Gastrocnemius medialis (tissue), 4 donors: ENCODE results near the gene ABLIM3.

Experiments
- POLR2A ChIP-seq, 2 donors: fragments of 450-650 bp; IDR thresholded peaks; one replicate each; pipeline ENCODE4 v1.6.1; 2017; ENCODE audit warnings: antibody characterized with exemption in 2 of 2, mild to moderate bottlenecking in 2 of 2, moderate library complexity in 2 of 2
- TF ChIP-seq, protein P1 (sequence below), 5 experiments: fragments of 450-650 bp in 3 of 5; fragments of 200-600 bp in 2 of 5; sonication (generic) in 2 of 5; IDR thresholded peaks in 4 of 5; conservative IDR thresholded peaks in 1 of 5; 1 replicate in 4 of 5; 2 replicates in 1 of 5; pipeline ENCODE4 v1.5.1; 2016 to 2019; ENCODE audit warnings: antibody characterized with exemption in 5 of 5, mild to moderate bottlenecking in 3 of 5, moderate library complexity in 3 of 5

- TF ChIP-seq POLR2A (IDR thresholded peaks at IDR 0.05) = no peak
- TF ChIP-seq, protein P1, sequence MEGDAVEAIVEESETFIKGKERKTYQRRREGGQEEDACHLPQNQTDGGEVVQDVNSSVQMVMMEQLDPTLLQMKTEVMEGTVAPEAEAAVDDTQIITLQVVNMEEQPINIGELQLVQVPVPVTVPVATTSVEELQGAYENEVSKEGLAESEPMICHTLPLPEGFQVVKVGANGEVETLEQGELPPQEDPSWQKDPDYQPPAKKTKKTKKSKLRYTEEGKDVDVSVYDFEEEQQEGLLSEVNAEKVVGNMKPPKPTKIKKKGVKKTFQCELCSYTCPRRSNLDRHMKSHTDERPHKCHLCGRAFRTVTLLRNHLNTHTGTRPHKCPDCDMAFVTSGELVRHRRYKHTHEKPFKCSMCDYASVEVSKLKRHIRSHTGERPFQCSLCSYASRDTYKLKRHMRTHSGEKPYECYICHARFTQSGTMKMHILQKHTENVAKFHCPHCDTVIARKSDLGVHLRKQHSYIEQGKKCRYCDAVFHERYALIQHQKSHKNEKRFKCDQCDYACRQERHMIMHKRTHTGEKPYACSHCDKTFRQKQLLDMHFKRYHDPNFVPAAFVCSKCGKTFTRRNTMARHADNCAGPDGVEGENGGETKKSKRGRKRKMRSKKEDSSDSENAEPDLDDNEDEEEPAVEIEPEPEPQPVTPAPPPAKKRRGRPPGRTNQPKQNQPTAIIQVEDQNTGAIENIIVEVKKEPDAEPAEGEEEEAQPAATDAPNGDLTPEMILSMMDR (IDR thresholded peaks at IDR 0.05 in 4 of 5, conservative IDR thresholded peaks at IDR 0.05 in 1 of 5) = no peak
Observed at GRCh38 chr5:149125386-149125891, 15.9 kb upstream of the ABLIM3 start.
